Measurements from ENCODE around the gene ELP2.
"Not testable (repeated sequence)": the region's sequence is repeated elsewhere in the genome, so short reads cannot be mapped to it uniquely, and the experiment has no call there.

The ELP2 gene

GRCh38 chr18:36167692-36168218, 38.1 kb downstream of the ELP2 start:
- Mint-ChIP-seq H3K9me3 (no peaks in the 10 kb centered on the region), H3K4me1 (no peaks in the 10 kb centered on the region), H3K27ac (no peak overlapping the region), H3K4me3 (no peak overlapping the region), H3K27me3 (no peaks in the 10 kb centered on the region), H3K36me3 (peaks cover 18% of the 10 kb centered on the region)

- not testable (repeated sequence) for H3K27ac Mint-ChIP-seq, H3K4me1 Mint-ChIP-seq, H3K27me3 Mint-ChIP-seq, H3K4me3 Mint-ChIP-seq, H3K9me3 Mint-ChIP-seq
- H3K36me3 Mint-ChIP-seq = peaks cover 18% of the 10 kb centered on the region
Observed at GRCh38 chr18:36168296-36168695, 38.6 kb downstream of the ELP2 start.

GRCh38 chr18:36169938-36170337, 40.2 kb downstream of the ELP2 start:
- H3K9me3 Mint-ChIP-seq = no peaks in the 10 kb centered on the region
- H3K36me3 Mint-ChIP-seq = peaks cover 13% of the 10 kb centered on the region
- H3K4me1 Mint-ChIP-seq = no peaks in the 10 kb centered on the region
- no peaks in the 10 kb centered on the region for H3K27me3 Mint-ChIP-seq
- no peak overlapping the region for H3K4me3 Mint-ChIP-seq
- H3K27ac Mint-ChIP-seq = no peak overlapping the region

GRCh38 chr18:36175481-36175880, 45.8 kb downstream of the ELP2 start:
- no peak overlapping the region for H3K4me3 Mint-ChIP-seq
- peak overlapping the region; percentile 14 for H3K27ac Mint-ChIP-seq
- H3K36me3 Mint-ChIP-seq = peaks cover 11% of the 10 kb centered on the region
- H3K4me1 Mint-ChIP-seq = peaks cover 23% of the 10 kb centered on the region
- H3K9me3 Mint-ChIP-seq = no peaks in the 10 kb centered on the region
- no peaks in the 10 kb centered on the region for H3K27me3 Mint-ChIP-seq

GRCh38 chr18:36176177-36176584, 46.5 kb downstream of the ELP2 start:
- H3K27ac Mint-ChIP-seq = no peak overlapping the region
- H3K4me1 Mint-ChIP-seq = peaks cover 27% of the 10 kb centered on the region
- peaks cover 8% of the 10 kb centered on the region for H3K36me3 Mint-ChIP-seq
- H3K4me3 Mint-ChIP-seq = no peak overlapping the region
- no peaks in the 10 kb centered on the region for H3K27me3 Mint-ChIP-seq
- H3K9me3 Mint-ChIP-seq = no peaks in the 10 kb centered on the region

- Mint-ChIP-seq H3K4me1 (peaks cover 27% of the 10 kb centered on the region), H3K4me3 (no peak overlapping the region), H3K27me3 (no peaks in the 10 kb centered on the region), H3K36me3 (peaks cover 8% of the 10 kb centered on the region), H3K27ac (no peak overlapping the region), H3K9me3 (no peaks in the 10 kb centered on the region)
Observed at GRCh38 chr18:36176711-36177110, 47.0 kb downstream of the ELP2 start.

- Mint-ChIP-seq H3K27me3 (no peaks in the 10 kb centered on the region), H3K4me3 (no peak overlapping the region), H3K9me3 (no peaks in the 10 kb centered on the region), H3K36me3 (peaks cover 8% of the 10 kb centered on the region), H3K4me1 (peaks cover 27% of the 10 kb centered on the region), H3K27ac (no peak overlapping the region)
Observed at GRCh38 chr18:36177913-36178312, 48.2 kb downstream of the ELP2 start.

GRCh38 chr18:36179562-36180355, 50.1 kb downstream of the ELP2 start:
- no peaks in the 10 kb centered on the region for H3K27me3 Mint-ChIP-seq
- no peaks in the 10 kb centered on the region for H3K9me3 Mint-ChIP-seq
- H3K27ac Mint-ChIP-seq = peak overlapping the region; percentile 80
- H3K4me1 Mint-ChIP-seq = peaks cover 27% of the 10 kb centered on the region
- no peak overlapping the region for H3K4me3 Mint-ChIP-seq
- peaks cover 8% of the 10 kb centered on the region for H3K36me3 Mint-ChIP-seq

- peaks cover 3% of the 10 kb centered on the region for H3K36me3 Mint-ChIP-seq
- H3K27ac Mint-ChIP-seq = no peak overlapping the region
- peaks cover 27% of the 10 kb centered on the region for H3K4me1 Mint-ChIP-seq
- no peaks in the 10 kb centered on the region for H3K27me3 Mint-ChIP-seq
- H3K4me3 Mint-ChIP-seq = no peak overlapping the region
- no peaks in the 10 kb centered on the region for H3K9me3 Mint-ChIP-seq
Observed at GRCh38 chr18:36181441-36181840, 51.7 kb downstream of the ELP2 start.

GRCh38 chr18:36181898-36182506, 52.3 kb downstream of the ELP2 start:
- Mint-ChIP-seq H3K9me3 (no peaks in the 10 kb centered on the region), H3K4me1 (peaks cover 25% of the 10 kb centered on the region), H3K27ac (no peak overlapping the region), H3K4me3 (no peak overlapping the region), H3K36me3 (peaks cover 3% of the 10 kb centered on the region), H3K27me3 (no peaks in the 10 kb centered on the region)

- Mint-ChIP-seq H3K36me3 (no peaks in the 10 kb centered on the region), H3K4me3 (no peak overlapping the region), H3K4me1 (peaks cover 24% of the 10 kb centered on the region), H3K27me3 (peaks cover under 1% of the 10 kb centered on the region), H3K9me3 (no peaks in the 10 kb centered on the region), H3K27ac (no peak overlapping the region)
Observed at GRCh38 chr18:36183033-36183432, 53.3 kb downstream of the ELP2 start.

GRCh38 chr18:36183987-36184386, 54.3 kb downstream of the ELP2 start:
- Mint-ChIP-seq H3K36me3 (no peaks in the 10 kb centered on the region), H3K27ac (no peak overlapping the region), H3K27me3 (peaks cover 8% of the 10 kb centered on the region), H3K9me3 (no peaks in the 10 kb centered on the region), H3K4me1 (peaks cover 26% of the 10 kb centered on the region), H3K4me3 (no peak overlapping the region)

GRCh38 chr18:36185157-36185556, 55.5 kb downstream of the ELP2 start:
- Mint-ChIP-seq H3K4me3 (peak overlapping the region; percentile 26), H3K4me1 (peaks cover 20% of the 10 kb centered on the region)

GRCh38 chr18:36185901-36186460, 56.3 kb downstream of the ELP2 start:
- Mint-ChIP-seq H3K27me3 (peaks cover 15% of the 10 kb centered on the region), H3K4me1 (peaks cover 13% of the 10 kb centered on the region), H3K4me3 (peak overlapping the region; percentile 83), H3K9me3 (no peaks in the 10 kb centered on the region), H3K27ac (no peak overlapping the region), H3K36me3 (peaks cover 1% of the 10 kb centered on the region)

More at GRCh38 chr18:36185157-36185556, 55.5 kb downstream of the ELP2 start:
- no peaks in the 10 kb centered on the region for H3K9me3 Mint-ChIP-seq
- H3K27ac Mint-ChIP-seq = no peak overlapping the region
- peaks cover 14% of the 10 kb centered on the region for H3K27me3 Mint-ChIP-seq
- no peaks in the 10 kb centered on the region for H3K36me3 Mint-ChIP-seq

- Mint-ChIP-seq H3K4me3 (peak overlapping the region; percentile 83), H3K4me1 (peaks cover 13% of the 10 kb centered on the region), H3K27ac (no peak overlapping the region), H3K9me3 (no peaks in the 10 kb centered on the region), H3K36me3 (peaks cover 1% of the 10 kb centered on the region), H3K27me3 (peaks cover 16% of the 10 kb centered on the region)
Observed at GRCh38 chr18:36186461-36187192, 56.9 kb downstream of the ELP2 start.

Data from activated naive CD4-positive, alpha-beta T cell treated with anti-CD3 and anti-CD28 coated beads, Interleukin-2, amount 50 U/mL, for 24 hours (primary cell).